DMS53 treated with DMSO at 0.1 percent for 48 hours (cell line): ENCODE measurements around the gene SLC30A3.
A peak's percentile ranks its signal among the peaks of the same experiment; 100 is the strongest.

Experiments used
- DNase-seq: peaks from one replicate; lab custom pipeline; 2025; ENCODE audit not compliant: unreplicated experiment; lab: John Stamatoyannopoulos, UW

Gene SLC30A3

GRCh38 chr2:27236136-27236535 is 26.7 kb downstream of the SLC30A3 start:
- no peak for DNase-seq

- DNase-seq = no peak
Measured at GRCh38 chr2:27233341-27233740, 29.5 kb downstream of the SLC30A3 start.

GRCh38 chr2:27231921-27232320 is 30.9 kb downstream of the SLC30A3 start:
- no peak for DNase-seq

GRCh38 chr2:27227501-27227900 is 35.3 kb downstream of the SLC30A3 start:
- DNase-seq = no peak

- DNase-seq = no peak
Measured at GRCh38 chr2:27225526-27225925, 37.3 kb downstream of the SLC30A3 start.

- no peak for DNase-seq
Measured at GRCh38 chr2:27223416-27223815, 39.4 kb downstream of the SLC30A3 start.

- no peak for DNase-seq
Measured at GRCh38 chr2:27222407-27222806, 40.4 kb downstream of the SLC30A3 start.

- no peak for DNase-seq
Measured at GRCh38 chr2:27221166-27221565, 41.7 kb downstream of the SLC30A3 start.

- DNase-seq = no peak
Measured at GRCh38 chr2:27220091-27220490, 42.8 kb downstream of the SLC30A3 start.

GRCh38 chr2:27219091-27219490 is 43.8 kb downstream of the SLC30A3 start:
- DNase-seq = no peak

- DNase-seq = no peak
Measured at GRCh38 chr2:27218614-27219013, 44.2 kb downstream of the SLC30A3 start.

GRCh38 chr2:27217173-27218121 is 45.4 kb downstream of the SLC30A3 start, which contains the start of gene CAD:
Gene CAD, plus strand, starts transcription at chr2:27217369. Its CDS starts 183 bp downstream, at chr2:27217552.
- peak; percentile 72 for DNase-seq

- no peak for DNase-seq
Measured at GRCh38 chr2:27216416-27217137, 46.3 kb downstream of the SLC30A3 start.

- no peak for DNase-seq
Measured at GRCh38 chr2:27214941-27215340, 47.9 kb downstream of the SLC30A3 start.

- no peak for DNase-seq
Measured at GRCh38 chr2:27212626-27213471, 50.0 kb downstream of the SLC30A3 start.

- DNase-seq = peak; percentile 68
Measured at GRCh38 chr2:27211943-27212625, 50.8 kb downstream of the SLC30A3 start, which contains the start of the genes ATRAID and SLC5A6. Gene ATRAID, plus strand, starts transcription at chr2:27212041. Its CDS starts 328 bp downstream, at chr2:27212369. Gene SLC5A6, minus strand, starts transcription at chr2:27212268. Its CDS starts 4,618 bp downstream, at chr2:27207650.

- peak; percentile 68 for DNase-seq
Measured at GRCh38 chr2:27211241-27211942, 51.5 kb downstream of the SLC30A3 start.

- DNase-seq = no peak
Measured at GRCh38 chr2:27209621-27210401, 53.0 kb downstream of the SLC30A3 start.
